ENCODE data around the gene FBXL19. TPM values are rescaled to one million over a fixed set of nuclear protein-coding genes. Genes with fewer than 3 reads are reported as not detected.

FBXL19 gene
- total and polyA plus RNA-seq, 2 experiments from 2014 or later = 0.64 to 18.2 TPM

DNA sequence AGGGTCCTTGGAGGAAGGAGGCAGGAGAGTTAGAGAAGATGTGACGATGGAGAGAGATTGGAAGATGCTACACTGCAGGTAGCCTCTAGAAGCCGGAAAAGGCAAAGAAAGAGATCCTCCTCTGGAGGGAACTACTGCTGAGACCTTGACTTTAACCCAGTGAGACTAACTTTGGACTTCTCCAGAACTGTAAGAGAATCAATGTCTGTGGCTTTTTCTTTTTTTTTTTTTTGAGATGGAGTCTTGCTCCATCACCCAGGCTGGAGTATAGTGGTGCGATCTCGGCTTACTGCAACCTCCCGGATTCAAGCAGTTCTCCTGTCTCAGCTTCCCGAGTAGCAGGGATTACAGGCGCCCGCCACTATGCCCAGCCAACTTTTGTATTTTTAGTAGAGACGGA, 38.2 kb upstream of the FBXL19 start:
- Histone ChIP-seq H3K4me2 (ENCODE audit: unreplicated experiment) (no peak overlapping the region), H4K20me1 (ENCODE audit: insufficient read depth) (no peaks in the 10 kb centered on the region), H3K9me2 (ENCODE audit: insufficient read depth) (no peaks in the 10 kb centered on the region), H3K9ac (no peak overlapping the region), H3K27me3 (replicated peaks; ENCODE audit: insufficient read depth) (no peaks in the 10 kb centered on the region), H3K4me1 (ENCODE audit: insufficient read depth) (no peaks in the 10 kb centered on the region), H3K36me3 (ENCODE audit: low read depth) (peaks cover 9% of the 10 kb centered on the region; the same call in 1 of the 2 replicates), H3K9me3 (ENCODE audit: low read depth) (no peaks in the 10 kb centered on the region), H3F3A (ENCODE audit: insufficient read depth) (no peaks in the 10 kb centered on the region), H2AFZ (no peak overlapping the region), H3K79me2 (ENCODE audit: insufficient read depth) (no peaks in the 10 kb centered on the region), H3K27ac (no peak overlapping the region), H3K4me3 (no peak overlapping the region)
- in situ Hi-C loops (cut with MboI) = no loop called here
- WGBS, 2 experiments (ENCODE audit: low coverage in 1 of 2, low lambda C conversion rate in 2 of 2, missing lambda C conversion rate in 2 of 2) = 84 to 92% methylated on average over 9 of the region's 9 CpGs
- no peak for DNase-seq
- TF ChIP-seq EZH2phosphoT487 (IDR thresholded peaks at IDR 0.05; ENCODE audit: insufficient read depth, low read depth) (no peak), EZH2 (IDR thresholded peaks at IDR 0.05; ENCODE audit: insufficient read depth, poor library complexity, severe bottlenecking) (no peak)

GRCh38 chr16:30886145-30886544, 37.2 kb upstream of the FBXL19 start:
- Histone ChIP-seq H3K4me1 (ENCODE audit: insufficient read depth) (no peaks in the 10 kb centered on the region), H3K27me3 (replicated peaks; ENCODE audit: insufficient read depth) (no peaks in the 10 kb centered on the region), H3K4me3 (no peak overlapping the region), H3K9me3 (ENCODE audit: low read depth) (no peaks in the 10 kb centered on the region), H3K36me3 (ENCODE audit: low read depth) (peaks cover 10% of the 10 kb centered on the region; the same call in 1 of the 2 replicates), H3K79me2 (ENCODE audit: insufficient read depth) (peaks cover 6% of the 10 kb centered on the region; the same call in 1 of the 2 replicates), H2AFZ (no peak overlapping the region), H3F3A (ENCODE audit: insufficient read depth) (no peaks in the 10 kb centered on the region), H3K9ac (no peak overlapping the region), H4K20me1 (ENCODE audit: insufficient read depth) (no peaks in the 10 kb centered on the region), H3K27ac (no peak overlapping the region), H3K9me2 (ENCODE audit: insufficient read depth) (no peaks in the 10 kb centered on the region), H3K4me2 (ENCODE audit: unreplicated experiment) (no peak overlapping the region)
- DNase-seq = no peak
- TF ChIP-seq EZH2phosphoT487 (IDR thresholded peaks at IDR 0.05; ENCODE audit: insufficient read depth, low read depth) = no peak
- no peak for TF ChIP-seq EZH2 (IDR thresholded peaks at IDR 0.05; ENCODE audit: insufficient read depth, poor library complexity, severe bottlenecking)
- 50 to 57% methylated on average over 1 of the region's 1 CpG for WGBS, 2 experiments (ENCODE audit: low coverage in 1 of 2, low lambda C conversion rate in 2 of 2, missing lambda C conversion rate in 2 of 2)
- in situ Hi-C loops (cut with MboI) = no loop called here

- peaks cover 15% of the 10 kb centered on the region; the same call in 1 of the 2 replicates for H3K36me3 ChIP-seq (ENCODE audit: low read depth)
- WGBS, 2 experiments (ENCODE audit: low coverage in 1 of 2, low lambda C conversion rate in 2 of 2, missing lambda C conversion rate in 2 of 2) = 63 to 68% methylated on average over 9 of the region's 9 CpGs
- no peaks in the 10 kb centered on the region for H4K20me1 ChIP-seq (ENCODE audit: insufficient read depth)
Observed at GRCh38 chr16:30887927-30888326, 35.4 kb upstream of the FBXL19 start.

DNA sequence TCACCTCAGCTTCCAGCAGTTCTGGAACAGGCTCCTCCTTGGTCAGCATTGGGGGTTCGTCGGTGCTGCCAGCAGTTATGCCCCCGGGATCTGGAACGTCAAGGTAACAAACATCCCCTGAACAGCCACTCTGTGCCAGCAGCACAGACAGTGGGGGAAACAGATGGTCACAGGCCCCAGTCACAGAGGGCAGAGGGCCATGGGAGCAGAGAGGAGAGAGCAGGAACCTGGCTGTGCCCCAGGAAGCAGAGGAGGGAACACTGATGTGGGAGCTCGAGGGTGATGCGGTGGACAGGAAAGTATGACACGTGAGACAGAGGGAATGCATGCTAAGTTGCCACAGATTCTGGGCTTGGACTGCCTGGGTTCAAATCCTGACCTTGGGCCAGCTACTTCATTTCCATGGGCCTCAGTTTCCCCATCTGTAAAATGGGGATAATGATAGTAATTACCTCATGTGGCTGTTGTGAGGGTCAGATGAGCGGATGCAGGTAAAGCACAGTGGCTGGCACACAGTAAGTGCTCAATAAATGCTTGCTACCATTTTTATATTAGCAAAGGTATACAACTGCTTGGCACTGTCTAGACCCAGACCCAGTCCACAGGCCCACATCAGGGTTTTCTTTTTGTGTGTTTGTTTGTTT, 34.4 kb upstream of the FBXL19 start:
- in situ Hi-C loops (cut with MboI) = no loop called here
- no peaks in the 10 kb centered on the region for H3K27me3 ChIP-seq (replicated peaks; ENCODE audit: insufficient read depth)

More at GRCh38 chr16:30887927-30888326, 35.4 kb upstream of the FBXL19 start:
- in situ Hi-C loops (cut with MboI) = no loop called here
- DNase-seq = no peak
- H3K9me2 ChIP-seq (ENCODE audit: insufficient read depth) = no peaks in the 10 kb centered on the region
- no peaks in the 10 kb centered on the region for H3K27me3 ChIP-seq (replicated peaks; ENCODE audit: insufficient read depth)
- H2AFZ ChIP-seq = no peak overlapping the region
- no peak overlapping the region for H3K4me2 ChIP-seq (ENCODE audit: unreplicated experiment)
- no peak overlapping the region for H3K9ac ChIP-seq
- no peaks in the 10 kb centered on the region for H3K9me3 ChIP-seq (ENCODE audit: low read depth)
- peaks cover 24% of the 10 kb centered on the region for H3K79me2 ChIP-seq (ENCODE audit: insufficient read depth)
- no peak overlapping the region for H3K4me3 ChIP-seq
- no peaks in the 10 kb centered on the region for H3K4me1 ChIP-seq (ENCODE audit: insufficient read depth)
- H3F3A ChIP-seq (ENCODE audit: insufficient read depth) = no peaks in the 10 kb centered on the region
- no peak for TF ChIP-seq EZH2phosphoT487 (IDR thresholded peaks at IDR 0.05; ENCODE audit: insufficient read depth, low read depth)
- no peak for TF ChIP-seq EZH2 (IDR thresholded peaks at IDR 0.05; ENCODE audit: insufficient read depth, poor library complexity, severe bottlenecking)
- no peak overlapping the region for H3K27ac ChIP-seq

More for the DNA sequence above, 34.4 kb upstream of the FBXL19 start:
- no peak overlapping the region for H3K27ac ChIP-seq
- H3K9me2 ChIP-seq (ENCODE audit: insufficient read depth) = no peaks in the 10 kb centered on the region
- DNase-seq = no peak
- no peak overlapping the region for H3K4me2 ChIP-seq (ENCODE audit: unreplicated experiment)
- 95 to 96% methylated on average over 8 of the region's 8 CpGs for WGBS, 2 experiments (ENCODE audit: low coverage in 1 of 2, low lambda C conversion rate in 2 of 2, missing lambda C conversion rate in 2 of 2)
- no peak overlapping the region for H2AFZ ChIP-seq
- H4K20me1 ChIP-seq (ENCODE audit: insufficient read depth) = no peaks in the 10 kb centered on the region
- no peak for TF ChIP-seq EZH2 (IDR thresholded peaks at IDR 0.05; ENCODE audit: insufficient read depth, poor library complexity, severe bottlenecking)
- no peak for TF ChIP-seq EZH2phosphoT487 (IDR thresholded peaks at IDR 0.05; ENCODE audit: insufficient read depth, low read depth)
- no peaks in the 10 kb centered on the region for H3K4me1 ChIP-seq (ENCODE audit: insufficient read depth)
- peaks cover 32% of the 10 kb centered on the region for H3K79me2 ChIP-seq (ENCODE audit: insufficient read depth)
- peaks cover 15% of the 10 kb centered on the region; the same call in 1 of the 2 replicates for H3K36me3 ChIP-seq (ENCODE audit: low read depth)
- H3K4me3 ChIP-seq = no peak overlapping the region
- no peaks in the 10 kb centered on the region for H3F3A ChIP-seq (ENCODE audit: insufficient read depth)
- H3K9me3 ChIP-seq (ENCODE audit: low read depth) = no peaks in the 10 kb centered on the region
- H3K9ac ChIP-seq = no peak overlapping the region
